NCI-H2107 treated with DMSO at 0.1 percent for 48 hours (cell line): Measurements from ENCODE around the gene INSR.

ENCODE experiments used
- DNase-seq: peaks from one replicate; lab custom pipeline; 2025; ENCODE audit not compliant: unreplicated experiment; lab: John Stamatoyannopoulos, UW

Gene INSR

DNA sequence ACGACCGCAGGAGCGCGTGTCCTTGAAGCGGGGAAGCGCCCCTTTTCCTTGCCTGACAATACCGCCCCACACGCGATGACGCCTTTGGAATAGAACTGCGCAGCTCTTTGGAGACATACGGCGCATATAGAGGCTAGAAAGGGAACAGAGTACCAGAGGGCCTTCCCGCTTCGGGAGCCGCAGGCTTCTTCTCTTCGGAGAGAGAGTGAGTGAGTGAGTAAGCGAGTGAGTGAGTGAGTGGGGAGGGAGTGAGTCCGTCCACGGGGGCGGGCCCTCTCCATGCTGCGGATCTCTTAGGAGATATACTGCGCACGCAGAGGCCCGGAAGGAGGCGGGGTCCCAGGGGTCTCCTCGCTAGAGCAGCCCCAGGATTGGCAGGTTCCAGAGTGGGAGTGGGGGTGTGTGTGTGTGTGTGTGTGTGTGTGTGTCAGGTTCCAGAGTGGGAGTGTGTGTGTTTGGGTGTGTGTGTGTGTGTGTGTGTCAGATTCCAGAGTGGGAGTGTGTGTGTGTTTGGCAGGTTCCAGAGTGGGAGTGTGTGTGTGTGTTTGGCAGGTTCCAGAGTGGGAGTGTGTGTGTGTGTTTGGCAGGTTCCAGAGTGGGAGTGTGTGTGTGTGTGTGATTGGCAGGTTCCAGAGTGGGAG is 97.0 kb downstream of the INSR start:
- DNase-seq, result no peak

DNA sequence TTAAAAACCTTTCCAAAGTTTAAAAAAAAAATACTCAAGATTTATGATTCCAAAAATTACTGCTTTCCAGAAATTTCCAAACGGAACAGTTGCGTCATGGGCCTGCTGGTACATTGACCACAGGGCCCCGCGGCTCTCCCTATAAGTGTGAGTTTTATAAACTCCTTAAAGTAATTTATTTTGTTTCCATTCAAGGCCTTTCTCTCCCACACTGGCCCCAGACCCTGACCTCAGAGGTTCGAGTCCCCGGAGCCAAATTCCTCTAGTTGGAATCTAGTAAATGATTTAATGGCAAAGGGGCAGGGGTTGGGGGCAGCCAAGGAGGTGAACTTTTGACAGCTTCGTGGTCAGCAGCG is 97.5 kb downstream of the INSR start:
- DNase-seq, result no peak

DNA sequence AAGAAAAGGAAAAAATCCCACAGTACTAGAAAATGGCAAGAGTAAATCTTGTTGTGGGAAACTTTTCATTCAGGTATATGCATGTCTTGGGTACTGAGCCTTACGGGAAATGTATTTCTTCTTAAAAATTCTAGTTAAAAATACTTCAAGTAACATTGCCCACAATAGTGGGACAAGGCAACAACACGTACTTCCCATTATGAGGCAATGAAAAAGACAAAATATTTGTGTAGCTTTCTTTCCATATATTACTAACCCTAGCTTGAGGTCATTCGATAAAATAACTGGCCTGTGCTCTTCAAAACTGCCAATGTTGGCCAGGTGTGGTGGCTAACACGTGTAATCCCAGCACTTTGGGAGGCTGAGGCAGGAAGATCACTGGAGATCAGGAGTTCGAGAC is 99.2 kb downstream of the INSR start:
- no peak for DNase-seq

DNA sequence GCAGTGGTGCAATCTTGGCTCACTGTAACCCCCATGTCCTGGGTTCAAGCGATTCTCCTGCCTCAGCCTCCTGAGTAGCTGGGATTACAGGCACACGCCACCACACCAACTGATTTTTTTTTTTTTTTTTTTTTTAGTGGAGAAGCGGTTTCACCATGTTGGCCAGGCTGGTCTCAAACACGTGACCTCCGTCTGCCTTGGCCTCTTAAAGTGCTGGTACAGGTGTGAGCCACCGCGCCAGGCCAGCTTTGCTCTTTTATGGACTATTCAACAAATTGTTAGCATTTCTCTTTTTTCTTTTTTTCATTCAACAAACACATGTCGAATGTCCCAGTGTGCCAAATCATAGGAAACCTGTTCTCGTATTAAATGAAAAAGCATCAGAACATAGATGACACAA is 99.6 kb downstream of the INSR start:
- DNase-seq, result no peak

DNA sequence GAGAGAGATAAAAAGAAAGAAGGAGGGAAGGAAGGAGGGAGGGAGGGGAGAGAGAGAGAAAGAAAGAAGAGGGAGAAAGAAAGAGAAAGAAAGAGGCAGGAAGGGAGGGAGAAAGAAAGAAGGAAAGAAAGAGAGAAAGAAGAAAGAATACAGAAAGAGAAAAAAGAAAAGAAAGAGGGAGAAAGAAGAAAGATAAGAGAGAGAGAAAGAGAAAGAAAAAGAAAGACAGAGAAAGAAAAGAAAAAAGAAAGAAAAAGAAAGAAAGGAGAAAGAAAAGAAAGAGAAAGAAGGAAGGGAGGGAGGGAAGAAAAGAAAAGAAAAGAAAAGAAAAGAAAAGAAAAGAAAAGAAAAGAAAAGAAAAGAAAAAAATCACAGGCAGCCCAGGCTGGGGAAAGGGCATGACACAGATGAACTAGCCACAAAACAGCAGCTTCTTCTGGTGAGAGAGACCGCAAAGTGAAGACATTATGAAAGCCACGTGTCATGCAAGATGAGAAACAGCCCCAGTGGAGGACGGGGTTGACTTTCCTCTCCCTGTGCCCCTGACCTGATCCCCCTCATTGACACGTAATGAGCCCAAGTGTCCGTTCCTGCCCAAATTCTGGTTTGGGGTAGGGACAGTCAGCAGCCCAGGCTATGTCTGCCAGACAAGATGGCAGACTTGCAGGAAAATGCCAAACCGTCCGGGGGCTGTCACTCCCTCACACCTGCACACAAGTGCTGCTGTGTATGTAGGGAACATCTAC is 102.1 kb downstream of the INSR start:
- no peak for DNase-seq

DNA sequence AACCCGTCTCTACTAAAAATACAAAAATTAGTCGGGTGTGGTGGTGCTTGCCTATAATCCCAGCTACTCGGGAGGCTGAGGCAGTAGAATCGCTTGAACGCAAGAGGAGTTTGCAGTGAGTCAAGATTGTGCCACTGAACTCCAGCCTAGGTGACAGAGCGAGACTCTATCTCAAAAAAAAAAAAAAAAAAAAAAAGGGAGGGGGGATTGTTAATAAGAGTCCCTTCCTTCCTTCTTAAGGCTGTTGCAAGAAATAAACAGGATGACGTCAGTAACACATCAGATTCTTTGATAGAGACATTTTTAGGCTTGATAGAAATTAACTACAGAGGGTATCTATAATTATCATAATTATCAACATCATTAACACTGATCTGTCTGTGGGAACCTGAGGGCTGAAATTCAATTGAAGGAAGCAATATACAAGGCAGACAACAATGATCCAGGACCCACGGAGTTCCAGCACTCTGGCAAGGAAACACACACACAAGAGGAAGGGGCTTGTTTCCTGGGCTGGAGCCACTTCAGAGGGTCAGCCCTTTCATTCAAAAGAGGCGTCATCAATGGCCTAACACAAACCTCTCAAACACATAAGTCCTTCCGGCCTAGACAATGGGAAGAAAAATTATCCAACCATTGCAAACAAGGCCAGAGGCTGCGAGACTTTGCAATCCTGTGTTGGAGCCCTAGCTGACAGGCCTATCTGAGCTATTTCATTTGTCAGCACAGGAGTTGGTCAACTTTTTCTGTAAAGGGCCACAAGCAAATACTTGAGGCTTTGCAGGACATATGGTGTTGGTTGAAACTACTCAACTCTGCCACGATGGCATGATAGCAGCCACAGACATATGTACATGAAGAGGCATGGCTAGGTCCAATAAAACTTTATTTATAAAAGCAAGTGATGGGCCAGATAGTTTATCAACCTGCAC is 105.2 kb downstream of the INSR start:
- no peak for DNase-seq

DNA sequence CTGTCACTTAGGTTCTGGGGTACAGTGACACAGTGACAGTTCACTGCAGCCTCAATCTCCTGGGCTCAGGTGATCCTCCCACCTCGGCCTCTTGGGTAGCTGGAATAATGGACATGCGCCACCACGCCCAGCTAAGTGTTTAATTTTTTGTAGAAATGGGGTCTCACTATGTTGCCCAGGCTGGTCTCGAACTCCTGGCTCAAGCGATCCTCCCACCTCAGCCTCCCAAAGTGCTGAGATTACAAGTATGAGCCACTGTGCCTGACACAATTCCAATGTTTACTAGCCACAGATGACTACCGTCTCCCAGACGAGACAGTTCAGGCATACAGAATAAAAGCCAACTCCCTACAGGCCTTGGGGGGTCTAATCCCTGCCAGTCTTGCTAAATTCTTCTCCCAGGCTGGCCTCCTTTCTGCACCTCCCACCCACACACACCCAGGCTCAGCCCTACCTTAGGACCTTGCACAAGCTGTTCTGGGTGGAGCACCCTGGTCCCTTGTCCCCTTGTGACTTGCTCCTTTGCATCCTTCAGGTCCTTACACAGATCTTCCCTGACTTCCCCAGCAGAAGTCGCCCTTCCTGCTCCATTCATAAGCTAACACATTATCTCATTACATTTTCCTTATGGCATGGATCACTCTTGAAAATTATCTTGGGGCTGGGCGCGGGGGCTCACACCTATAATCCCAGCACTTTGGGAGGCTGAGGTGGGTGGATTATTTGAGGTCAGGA is 106.4 kb downstream of the INSR start:
- no peak for DNase-seq

DNA sequence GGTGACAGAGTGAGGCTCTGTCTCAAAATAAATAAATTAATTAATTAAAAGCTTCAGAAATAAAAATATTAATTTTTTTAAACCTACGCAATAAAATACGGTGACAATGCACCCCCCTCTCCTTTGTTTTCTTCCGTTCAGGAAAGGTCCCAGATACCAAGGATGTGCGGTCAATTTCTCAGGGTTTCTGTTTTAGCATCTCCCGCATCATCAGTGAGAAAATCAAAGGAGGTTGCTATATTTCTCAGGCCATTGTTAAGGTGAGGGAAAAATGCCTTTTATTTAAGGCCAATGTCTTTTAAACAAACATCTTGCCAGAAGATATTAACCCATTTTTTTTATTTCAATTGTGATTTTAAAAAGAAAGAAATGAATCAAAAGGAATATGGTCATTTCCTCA is 111.7 kb downstream of the INSR start:
- DNase-seq, result no peak

DNA sequence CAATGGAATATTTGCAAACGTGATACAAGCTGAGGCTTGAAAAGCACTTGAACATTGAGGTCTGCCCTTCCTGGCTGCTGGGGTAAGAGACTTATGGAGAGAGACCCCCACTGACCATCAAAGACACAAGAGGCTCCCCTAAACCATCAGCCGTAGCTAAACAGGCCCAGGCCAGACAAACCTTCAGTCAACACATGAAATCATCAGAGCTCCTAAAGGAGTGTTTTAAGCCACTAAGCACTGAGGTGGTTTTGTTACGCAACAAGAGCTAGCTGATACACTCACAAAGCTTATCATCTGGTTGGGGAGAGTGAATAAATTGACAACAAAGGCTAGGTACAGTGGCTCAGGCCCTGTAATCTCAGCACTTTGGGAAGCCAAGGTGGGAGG is 114.3 kb downstream of the INSR start:
- no peak for DNase-seq

DNA sequence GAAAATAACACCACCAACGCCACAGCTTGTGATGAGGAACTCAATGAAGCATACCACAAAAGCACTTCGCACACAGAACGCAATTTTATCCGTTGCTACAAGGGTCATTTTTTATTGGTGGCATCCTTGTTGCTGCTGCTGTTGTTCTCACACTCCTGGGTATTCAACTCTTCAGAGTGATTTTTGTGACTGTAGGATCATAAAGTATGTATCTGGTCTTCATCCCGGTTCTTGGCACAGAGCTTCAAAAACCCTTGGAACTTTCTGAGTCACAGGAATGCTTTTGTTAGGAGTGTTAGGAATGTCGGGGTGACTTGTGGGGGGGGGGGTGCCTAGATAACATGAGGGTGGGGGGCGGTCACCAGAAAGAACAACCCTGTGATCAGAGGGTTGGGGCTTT is 116.3 kb downstream of the INSR start:
- DNase-seq, result peak; percentile 44

DNA sequence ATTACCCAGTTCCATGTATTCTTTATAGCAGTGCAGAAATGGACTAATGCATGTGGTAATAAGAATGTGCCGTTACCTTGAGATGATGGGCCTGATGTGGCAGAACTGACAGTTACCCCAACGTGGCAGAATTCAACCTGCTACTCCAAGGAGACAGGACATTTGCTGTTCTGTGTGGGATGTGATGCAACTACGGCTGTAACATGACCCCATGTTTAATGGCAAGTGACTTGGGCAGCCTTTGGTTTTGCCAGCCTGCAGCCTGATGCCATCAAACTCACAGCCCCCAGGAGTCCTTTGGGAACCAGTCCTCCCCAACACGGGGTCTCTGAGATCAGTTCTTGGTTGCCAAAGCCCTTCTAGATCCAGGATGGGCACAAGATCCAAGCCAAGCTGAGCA is 117.4 kb downstream of the INSR start:
- no peak for DNase-seq

DNA sequence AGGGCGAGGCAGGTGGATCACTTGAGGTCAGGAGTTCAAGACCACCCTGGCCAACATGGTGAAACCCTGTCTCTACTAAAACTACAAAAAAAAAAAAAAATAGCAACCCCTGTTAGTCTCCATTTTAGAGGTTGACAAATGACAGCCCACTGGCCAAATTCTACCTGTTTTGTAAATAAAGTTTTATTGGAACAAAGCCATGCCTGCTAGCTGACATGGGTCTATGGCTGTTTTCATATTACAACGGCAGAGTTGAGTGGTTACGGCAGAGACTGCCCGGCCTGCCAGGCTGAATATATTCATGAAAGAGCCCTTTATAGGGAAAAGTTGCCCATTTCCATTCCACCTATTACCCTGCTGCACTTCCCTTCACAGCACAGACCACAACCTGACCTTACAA is 121.4 kb downstream of the INSR start:
- DNase-seq, result no peak

DNA sequence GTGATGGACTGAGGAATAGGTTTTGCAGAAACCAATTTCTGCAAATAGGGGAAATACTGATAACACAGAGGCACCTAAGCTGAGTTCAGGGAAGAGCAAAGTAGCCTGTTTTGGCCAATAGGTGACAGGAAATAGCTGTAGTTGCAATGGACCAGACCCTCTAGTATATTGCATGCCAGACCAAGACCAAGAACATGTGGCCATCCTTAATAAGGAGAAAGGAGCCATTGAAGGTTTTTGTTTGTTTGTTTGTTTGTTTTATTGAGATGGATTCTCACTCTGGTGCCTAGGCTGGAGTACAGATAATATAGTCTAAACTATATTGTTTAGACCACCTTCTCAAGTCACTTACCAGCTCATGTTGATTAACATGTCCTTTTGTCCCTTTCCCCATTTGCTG is 123.2 kb downstream of the INSR start:
- no peak for DNase-seq

DNA sequence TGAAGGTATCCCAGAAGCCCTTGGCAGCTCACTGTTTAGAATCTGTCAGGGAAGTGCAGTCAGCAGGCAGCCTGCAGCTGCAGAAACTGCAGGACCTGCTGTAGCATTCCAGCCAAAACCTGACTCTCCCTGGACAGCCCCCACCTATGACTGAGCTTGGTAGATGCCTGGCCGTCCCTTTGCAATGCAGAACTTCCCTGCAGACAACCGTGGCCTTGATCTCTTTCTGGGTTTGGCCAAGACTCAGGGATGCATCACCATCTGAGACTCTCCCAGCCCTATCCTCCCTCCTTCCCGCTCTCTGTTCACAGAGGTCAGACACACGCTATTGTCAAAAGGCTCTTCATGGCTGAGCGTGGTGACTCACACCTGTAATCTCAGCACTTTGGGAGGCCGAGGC is 125.3 kb downstream of the INSR start:
- no peak for DNase-seq

DNA sequence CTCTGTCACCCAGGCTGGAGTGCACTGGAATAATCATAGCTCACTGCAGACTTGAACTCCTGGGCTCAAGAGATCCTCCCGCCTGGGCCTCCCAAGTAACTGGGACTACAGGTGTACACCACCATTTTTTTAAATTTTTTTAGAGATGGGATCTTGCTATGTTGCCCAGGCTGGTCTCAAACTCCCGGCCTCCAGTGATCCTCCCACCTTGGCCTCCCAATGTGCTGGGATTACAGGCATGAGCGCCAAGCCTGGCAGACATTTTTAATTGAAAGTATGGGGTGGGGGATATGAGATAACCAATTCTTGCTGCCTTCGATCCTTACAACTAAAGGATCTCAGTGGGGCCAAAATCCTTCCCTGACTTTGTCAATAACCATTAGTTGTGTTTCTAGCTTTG is 132.9 kb downstream of the INSR start:
- DNase-seq, result no peak

DNA sequence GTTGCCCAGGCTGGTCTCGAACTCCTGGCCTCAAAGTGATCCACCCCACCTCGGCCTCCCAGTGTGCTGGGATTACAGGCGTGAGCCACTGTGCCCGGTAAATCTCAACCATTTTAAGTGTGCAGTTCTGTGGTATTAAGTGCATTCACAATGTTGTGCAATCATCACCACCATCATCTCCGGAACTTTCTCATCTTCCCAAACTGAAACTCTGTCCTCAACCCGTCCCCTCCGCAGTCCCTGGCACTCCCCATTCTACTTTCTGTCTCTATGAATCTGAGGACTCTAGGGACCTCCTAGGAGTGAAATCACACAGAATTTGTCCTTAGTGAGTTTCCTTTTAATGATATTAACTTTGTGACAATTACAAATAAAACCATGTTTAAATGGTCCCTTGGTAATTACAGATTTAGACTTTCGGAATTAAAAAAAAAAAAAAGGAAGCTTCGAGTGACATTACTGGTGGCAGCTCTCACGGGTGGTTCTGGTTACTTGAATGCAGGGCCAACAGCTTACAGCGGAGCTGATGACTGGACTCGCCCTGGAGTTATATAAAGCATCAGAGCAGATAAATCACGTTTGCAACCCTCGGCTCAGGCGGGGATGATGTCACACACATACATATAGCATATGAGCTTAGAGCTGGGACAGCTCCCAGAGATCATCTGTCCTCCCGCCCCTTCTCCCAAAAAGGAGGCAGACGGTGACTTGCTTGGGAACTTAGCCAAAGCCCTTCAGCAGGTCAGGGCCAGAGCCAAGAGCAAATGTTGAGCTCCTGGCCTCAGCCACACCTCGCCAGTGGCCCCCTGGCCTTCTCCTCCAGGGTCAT is 134.9 kb downstream of the INSR start:
- no peak for DNase-seq

DNA sequence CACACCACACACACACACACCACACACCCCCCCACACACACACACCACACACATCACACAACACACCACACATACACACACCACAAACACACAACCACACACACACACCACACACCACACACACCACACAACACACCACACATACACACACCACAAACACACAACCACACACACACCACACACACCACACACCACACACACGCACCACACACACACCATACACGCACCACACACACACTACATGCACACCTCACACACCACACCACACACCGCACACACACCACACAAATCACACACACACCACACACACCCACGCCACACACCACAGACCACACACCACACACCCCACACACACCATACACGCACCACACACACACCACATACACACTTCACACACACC is 141.2 kb downstream of the INSR start:
- DNase-seq, result no peak

DNA sequence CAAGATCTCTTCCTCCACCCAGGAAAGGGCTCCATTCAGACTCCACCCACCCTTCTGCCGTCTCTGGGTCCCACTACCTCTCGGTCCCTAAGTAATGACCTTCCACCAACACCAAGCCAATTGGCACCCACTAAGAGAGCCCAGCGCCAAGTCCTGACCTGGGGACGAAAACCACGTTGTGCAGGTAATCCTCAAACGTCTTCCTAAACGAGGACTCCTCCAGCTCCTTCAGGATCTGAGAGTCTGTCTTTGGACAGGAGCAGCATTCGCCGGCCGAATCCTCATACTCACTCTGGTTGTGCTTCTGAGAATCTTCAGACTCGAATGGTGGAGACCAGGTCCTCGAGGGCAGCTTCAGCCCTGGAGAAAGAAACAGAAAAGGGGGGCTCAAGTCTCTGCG is 141.6 kb downstream of the INSR start:
- DNase-seq, result no peak

DNA sequence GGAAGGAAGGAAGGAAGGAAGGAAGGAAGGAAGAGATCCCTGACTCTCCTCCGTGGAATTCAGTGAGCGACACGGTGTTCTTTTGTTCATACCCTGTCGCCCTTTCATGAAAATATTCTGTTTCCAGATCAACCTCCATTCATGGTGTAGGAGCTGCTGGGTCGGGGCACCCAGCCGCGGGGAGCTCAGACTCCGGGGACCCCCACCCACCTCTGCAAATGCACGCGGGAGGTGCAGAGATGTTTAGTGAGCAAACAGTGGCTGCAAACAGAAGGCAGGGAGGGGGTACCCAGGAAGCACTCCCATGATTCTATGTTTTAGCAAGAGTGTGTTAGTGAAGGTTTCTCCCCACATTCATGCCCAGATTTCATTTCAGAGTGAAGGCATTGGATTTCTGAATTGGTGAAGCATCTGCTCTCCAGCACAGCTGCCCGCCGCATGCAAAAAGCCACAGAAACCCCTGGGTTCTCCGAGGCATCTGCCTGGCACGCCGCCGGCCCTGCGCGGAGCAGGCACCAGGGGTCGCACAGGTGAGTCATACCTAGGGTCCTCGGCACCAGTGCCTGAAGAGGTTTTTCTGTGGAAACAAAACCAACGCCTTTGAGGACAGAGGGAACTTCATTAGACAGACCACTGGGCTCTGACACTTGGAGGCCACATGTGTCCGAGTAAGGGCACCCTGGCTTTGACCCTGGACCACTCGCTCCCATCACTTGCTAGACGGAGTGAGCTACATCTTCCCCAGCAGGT is 144.1 kb downstream of the INSR start:
- no peak for DNase-seq
